Right lobe of liver (tissue), 4 donors: ENCODE measurements around the gene SPSB2.

ENCODE experiments used
- POLR2A ChIP-seq: fragments of 450-650 bp; IDR thresholded peaks from one replicate; pipeline ENCODE4 v1.6.1; 2017; ENCODE audit warnings: antibody characterized with exemption, mild to moderate bottlenecking
- TF ChIP-seq, protein P1 (sequence below), 4 donors: fragments of 200-600 bp in 3 of 4; fragments of 450-650 bp in 1 of 4; IDR thresholded peaks; one replicate each; pipeline versions ENCODE4 v1.5.1 to v1.8.0; 2016 to 2022; ENCODE audit warnings: antibody characterized with exemption in 4 of 4, mild to moderate bottlenecking in 2 of 4
- donor health status: DM: no; HTN: no; CAD: no.
- donor health status: DM: no; HTN: no; CAD: no.
- donor health status: DM: no; HTN: yes; CAD: no.

DNA sequence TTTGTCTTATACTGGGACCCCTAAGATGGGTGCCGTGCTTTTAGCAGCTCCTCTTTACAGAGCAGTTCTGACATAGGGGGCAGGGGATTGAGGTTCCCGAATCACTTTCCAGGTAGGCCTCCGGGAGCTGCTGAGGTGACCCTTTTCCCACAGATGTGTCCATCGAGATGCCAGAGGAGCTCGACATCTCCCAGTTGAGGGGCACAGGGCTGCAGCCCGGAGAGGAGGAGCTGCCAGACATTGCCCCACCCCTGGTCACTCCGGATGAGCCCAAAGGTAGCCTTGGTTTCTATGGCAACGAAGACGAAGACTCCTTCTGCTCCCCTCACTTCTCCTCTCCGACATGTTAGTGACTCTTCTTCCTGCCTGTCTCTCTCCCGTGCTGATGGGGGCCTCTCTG, 10.1 kb downstream of the SPSB2 start:
- TF ChIP-seq, protein P1, sequence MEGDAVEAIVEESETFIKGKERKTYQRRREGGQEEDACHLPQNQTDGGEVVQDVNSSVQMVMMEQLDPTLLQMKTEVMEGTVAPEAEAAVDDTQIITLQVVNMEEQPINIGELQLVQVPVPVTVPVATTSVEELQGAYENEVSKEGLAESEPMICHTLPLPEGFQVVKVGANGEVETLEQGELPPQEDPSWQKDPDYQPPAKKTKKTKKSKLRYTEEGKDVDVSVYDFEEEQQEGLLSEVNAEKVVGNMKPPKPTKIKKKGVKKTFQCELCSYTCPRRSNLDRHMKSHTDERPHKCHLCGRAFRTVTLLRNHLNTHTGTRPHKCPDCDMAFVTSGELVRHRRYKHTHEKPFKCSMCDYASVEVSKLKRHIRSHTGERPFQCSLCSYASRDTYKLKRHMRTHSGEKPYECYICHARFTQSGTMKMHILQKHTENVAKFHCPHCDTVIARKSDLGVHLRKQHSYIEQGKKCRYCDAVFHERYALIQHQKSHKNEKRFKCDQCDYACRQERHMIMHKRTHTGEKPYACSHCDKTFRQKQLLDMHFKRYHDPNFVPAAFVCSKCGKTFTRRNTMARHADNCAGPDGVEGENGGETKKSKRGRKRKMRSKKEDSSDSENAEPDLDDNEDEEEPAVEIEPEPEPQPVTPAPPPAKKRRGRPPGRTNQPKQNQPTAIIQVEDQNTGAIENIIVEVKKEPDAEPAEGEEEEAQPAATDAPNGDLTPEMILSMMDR (IDR thresholded peaks at IDR 0.05), result no peak
- TF ChIP-seq POLR2A, result no peak
